ENCODE measurements around the gene PTPRN2. TPM values are rescaled to one million over a fixed set of nuclear protein-coding genes. Genes with fewer than 3 reads are reported as not detected.

Gene PTPRN2
- total RNA-seq, 1 experiment from 2014 or later, result 2.1 TPM

- TF ChIP-seq CTCF (IDR thresholded peaks at IDR 0.05 in 2 of 3, conservative IDR thresholded peaks at IDR 0.05 in 1 of 3; ENCODE audit: borderline replicate concordance in 1 of 3, insufficient read depth in 1 of 3, low read depth in 2 of 3, low read length in 2 of 3), result no peak
- TF ChIP-seq TCF7L2 (IDR thresholded peaks at IDR 0.05; ENCODE audit: borderline replicate concordance, extremely low read depth, insufficient read depth, insufficient read length), result no peak
Observed at GRCh38 chr7:158018971-158019645, 568.5 kb downstream of the PTPRN2 start (continued).

- Histone ChIP-seq H3K9ac (ENCODE audit: low read length) (no peak overlapping the region), H3K9me2 (ENCODE audit: insufficient read depth) (no peaks in the 10 kb centered on the region), H2AFZ (ENCODE audit: low read depth, low read length, poor library complexity, severe bottlenecking) (no peak overlapping the region), H3K4me3 (replicated peaks in 1 of 2; ENCODE audit: low read depth in 1 of 2, low read length in 2 of 2) (no peak overlapping the region), H3K36me3 (ENCODE audit: control insufficient read depth in 1 of 2, insufficient read depth in 2 of 2, low read length in 2 of 2) (no peaks in the 10 kb centered on the region), H3K9me3 (ENCODE audit: control insufficient read depth in 1 of 2, insufficient read depth in 1 of 2, low read depth in 1 of 2, low read length in 2 of 2) (no peaks in the 10 kb centered on the region), H3K27me3 (ENCODE audit: insufficient read depth, low read length) (no peaks in the 10 kb centered on the region), H3K4me1 (ENCODE audit: control insufficient read depth in 1 of 2, insufficient read depth in 2 of 2, low read length in 2 of 2) (no peaks in the 10 kb centered on the region), H3K27ac (ENCODE audit: low read depth, low read length) (no peak overlapping the region), H3K79me2 (ENCODE audit: insufficient read depth, low read length) (no peaks in the 10 kb centered on the region), H4K20me1 (ENCODE audit: insufficient read depth) (no peaks in the 10 kb centered on the region), H3K4me2 (ENCODE audit: low read length) (no peak overlapping the region)
- DNase-seq (ENCODE audit: low read depth, low spot score), result no peak
- no peak for ATAC-seq
- intact Hi-C loops (cut with micrococcal nuclease), result no loop called here
- ChIA-PET RAD21 (ENCODE audit: low non-redundant PET in 1 of 2, low total read pairs in 2 of 2, uncharacterized antibody in 2 of 2, unreplicated experiment in 2 of 2) (no interaction called here), POLR2A (no interaction called here), CTCF (no interaction called here)
- no peak for TF ChIP-seq FOSL1 (IDR thresholded peaks at IDR 0.05; ENCODE audit: low read depth)
- no peak for TF ChIP-seq POLR2A (IDR thresholded peaks at IDR 0.05; ENCODE audit: borderline replicate concordance, extremely low read depth, insufficient read depth, insufficient read length)
- TF ChIP-seq MAX (IDR thresholded peaks at IDR 0.05), result no peak
- TF ChIP-seq JUND (IDR thresholded peaks at IDR 0.05), result no peak
- TF ChIP-seq ZFX (IDR thresholded peaks at IDR 0.05), result no peak
- no peak for TF ChIP-seq EGR1 (IDR thresholded peaks at IDR 0.05; ENCODE audit: low read depth)
- no peak for TF ChIP-seq ZBTB33 (IDR thresholded peaks at IDR 0.05; ENCODE audit: extremely low read depth, insufficient replicate concordance, low read length)
- no peak for TF ChIP-seq SRF (IDR thresholded peaks at IDR 0.05; ENCODE audit: low read depth)
- BruUV-seq (replicated peaks), result no TSS peak
Observed at GRCh38 chr7:158018098-158018762, 569.4 kb downstream of the PTPRN2 start.
